ENCODE results near the gene NEK1. TPM values are rescaled to one million over a fixed set of nuclear protein-coding genes. Genes with fewer than 3 reads are reported as not detected.
"Not testable (repeated sequence)": the region's sequence is repeated elsewhere in the genome, so short reads cannot be mapped to it uniquely, and the experiment has no call there.

Gene NEK1
- polyA plus RNA-seq, 3 donors, result 2.1 to 10.0 (median 3.9) TPM

- H3K27ac ChIP-seq (ENCODE audit: low read depth, low read length), result no peak overlapping the region
- 95 to 97% (median 96%) methylated on average over 7 of the region's 7 CpGs for WGBS, 3 donors
These were observed 152.3 kb downstream of the NEK1 start for GRCh38 chr4:169460081-169460480.

- no peak overlapping the region for H3K27ac ChIP-seq (ENCODE audit: low read depth, low read length)
These were observed 153.8 kb downstream of the NEK1 start for GRCh38 chr4:169458575-169458974.

GRCh38 chr4:169452644-169453043 is 159.7 kb downstream of the NEK1 start:
- H3K27ac ChIP-seq (ENCODE audit: low read depth, low read length), result not testable (repeated sequence)
- 63 to 100% (median 64%) methylated on average over 1 of the region's 1 CpG for WGBS, 3 donors

- H3K27ac ChIP-seq (ENCODE audit: low read depth, low read length), result not testable (repeated sequence)
- WGBS, 3 donors, result 89 to 97% (median 89%) methylated on average over 10 of the region's 10 CpGs
These were observed 163.4 kb downstream of the NEK1 start for GRCh38 chr4:169448935-169449334.

- 92 to 98% (median 93%) methylated on average over 4 of the region's 4 CpGs for WGBS, 3 donors
- no peak overlapping the region for H3K27ac ChIP-seq (ENCODE audit: low read depth, low read length)
These were observed 165.6 kb downstream of the NEK1 start for GRCh38 chr4:169446824-169447223.

GRCh38 chr4:169443748-169444147 is 168.6 kb downstream of the NEK1 start:
- no peak overlapping the region for H3K27ac ChIP-seq (ENCODE audit: low read depth, low read length)
- 91 to 100% (median 95%) methylated on average over 1 of the region's 1 CpG for WGBS, 3 donors

- no peak overlapping the region for H3K27ac ChIP-seq (ENCODE audit: low read depth, low read length)
- 93 to 100% (median 93%) methylated on average over 3 of the region's 3 CpGs for WGBS, 3 donors
These were observed 171.9 kb downstream of the NEK1 start for GRCh38 chr4:169440446-169440845.

GRCh38 chr4:169439244-169439643 is 173.1 kb downstream of the NEK1 start:
- 24 to 68% (median 61%) methylated on average over 1 of the region's 1 CpG for WGBS, 3 donors
- no peak overlapping the region for H3K27ac ChIP-seq (ENCODE audit: low read depth, low read length)

- H3K27ac ChIP-seq (ENCODE audit: low read depth, low read length), result no peak overlapping the region
- 32 to 86% (median 74%) methylated on average over 2 of the region's 2 CpGs for WGBS, 3 donors
These were observed 174.3 kb downstream of the NEK1 start for GRCh38 chr4:169438057-169438480.

GRCh38 chr4:169437299-169438047 is 174.9 kb downstream of the NEK1 start:
- no peak overlapping the region for H3K27ac ChIP-seq (ENCODE audit: low read depth, low read length)
- WGBS, 3 donors, result 76 to 90% (median 88%) methylated on average over 7 of the region's 7 CpGs

- H3K27ac ChIP-seq (ENCODE audit: low read depth, low read length), result no peak overlapping the region
These were observed 175.6 kb downstream of the NEK1 start for GRCh38 chr4:169436734-169437133.

- 50 to 76% (median 58%) methylated on average over 3 of the region's 3 CpGs for WGBS, 3 donors
- H3K27ac ChIP-seq (ENCODE audit: low read depth, low read length), result no peak overlapping the region
These were observed 184.0 kb downstream of the NEK1 start for GRCh38 chr4:169428376-169428775.

GRCh38 chr4:169427727-169428126 is 184.7 kb downstream of the NEK1 start:
- 92 to 97% (median 97%) methylated on average over 2 of the region's 2 CpGs for WGBS, 3 donors
- H3K27ac ChIP-seq (ENCODE audit: low read depth, low read length), result not testable (repeated sequence)

GRCh38 chr4:169420291-169420690 is 192.1 kb downstream of the NEK1 start:
- WGBS, 3 donors, result 92 to 97% (median 94%) methylated on average over 4 of the region's 4 CpGs
- H3K27ac ChIP-seq (ENCODE audit: low read depth, low read length), result no peak overlapping the region

GRCh38 chr4:169418846-169419245 is 193.5 kb downstream of the NEK1 start:
- no peak overlapping the region for H3K27ac ChIP-seq (ENCODE audit: low read depth, low read length)

GRCh38 chr4:169417629-169418282 is 194.6 kb downstream of the NEK1 start:
- H3K27ac ChIP-seq (ENCODE audit: low read depth, low read length), result no peak overlapping the region
- WGBS, 3 donors, result 91 to 100% (median 96%) methylated on average over 1 of the region's 1 CpG

GRCh38 chr4:169416997-169417396 is 195.4 kb downstream of the NEK1 start:
- no peak overlapping the region for H3K27ac ChIP-seq (ENCODE audit: low read depth, low read length)

- WGBS, 3 donors, result 92 to 94% (median 94%) methylated on average over 4 of the region's 4 CpGs
- no peak overlapping the region for H3K27ac ChIP-seq (ENCODE audit: low read depth, low read length)
These were observed 195.9 kb downstream of the NEK1 start for GRCh38 chr4:169416461-169416860.

GRCh38 chr4:169414913-169415312 is 197.5 kb downstream of the NEK1 start:
- WGBS, 3 donors, result 96 to 100% (median 99%) methylated on average over 1 of the region's 1 CpG
- H3K27ac ChIP-seq (ENCODE audit: low read depth, low read length), result no peak overlapping the region

GRCh38 chr4:169412046-169412445 is 200.3 kb downstream of the NEK1 start:
- no peak overlapping the region for H3K27ac ChIP-seq (ENCODE audit: low read depth, low read length)

Data from adipose tissue (tissue), 3 donors.